ENCODE data around the gene EVC2. TPM values are rescaled to one million over a fixed set of nuclear protein-coding genes. Genes with fewer than 3 reads are reported as not detected.

Gene EVC2
- total and polyA plus RNA-seq, 10 of the 15 experiments (the other 5 are each of a cell fraction or from before 2014, with no cell fraction given) = 0.34 to 10.4 (median 5.6) TPM

DNA sequence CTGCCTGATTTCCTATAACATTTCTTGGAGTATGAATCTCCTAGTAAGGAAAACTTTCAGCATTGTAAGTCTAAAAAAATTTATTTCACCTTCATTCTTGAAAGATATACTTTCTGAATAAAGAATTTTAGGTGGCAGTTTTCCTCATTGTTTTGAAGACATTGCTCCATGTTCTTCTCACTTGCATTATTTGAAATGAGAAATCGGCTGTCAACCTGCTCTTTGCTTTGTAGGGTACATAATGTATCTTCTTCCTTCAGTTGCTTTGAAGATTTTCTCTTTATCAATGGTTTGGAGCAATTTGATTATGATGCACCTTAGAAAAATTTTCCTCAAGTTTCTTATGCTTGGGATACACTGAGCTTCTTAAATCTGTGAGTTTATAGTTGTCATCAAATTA is 120.3 kb downstream of the EVC2 start:
- ChIA-PET CTCF (no interaction called here), RAD21 (ENCODE audit: unreplicated experiment) (no interaction called here), SMC1A (ENCODE audit: uncharacterized antibody, unreplicated experiment) (interaction anchor here (1.6 to 1.7 kb wide), 2 partner anchors 10 to 12 kb away, joined by 3 to 4 read pairs; no protein-coding TSS in a partner anchor), POLR2A (no interaction called here)
- Histone ChIP-seq H3K36me3 (ENCODE audit: control insufficient read depth in 2 of 2, insufficient read depth in 2 of 2, low read length in 1 of 2) (no peaks in the 10 kb centered on the region), H3K4me3 (no peak overlapping the region), H4K20me1 (ENCODE audit: control insufficient read depth, insufficient read depth) (no peaks in the 10 kb centered on the region), H3K79me2 (ENCODE audit: control insufficient read depth, insufficient read depth, low read length) (no peaks in the 10 kb centered on the region), H3K27ac (ENCODE audit: control insufficient read depth, insufficient read depth) (no peak overlapping the region), H3K9me3 (replicated peaks; ENCODE audit: control insufficient read depth, insufficient read depth, low read length) (no peaks in the 10 kb centered on the region), H3K9ac (ENCODE audit: control insufficient read depth, insufficient read depth, low read length) (no peak overlapping the region), H3K4me2 (ENCODE audit: control insufficient read depth, insufficient read depth) (no peak overlapping the region), H3K4me1 (ENCODE audit: control insufficient read depth, insufficient read depth, low read length) (no peaks in the 10 kb centered on the region), H3K27me3 (replicated peaks in 1 of 2; ENCODE audit: control insufficient read depth in 2 of 2, insufficient read depth in 2 of 2, low read length in 1 of 2) (no peaks in the 10 kb centered on the region), H2AFZ (ENCODE audit: control insufficient read depth, low read depth, low read length) (no peak overlapping the region)
- ATAC-seq (no peak), DNase-seq (ENCODE audit: low read depth, low spot score) (no peak), FAIRE-seq (no peak)
- TF ChIP-seq ZBED1 (IDR thresholded peaks at IDR 0.05; ENCODE audit: borderline replicate concordance) = no peak
- 7% methylated on average over 1 of the region's 1 CpG for WGBS (ENCODE audit: insufficient coverage, insufficient replicate concordance, low lambda C conversion rate, missing lambda C conversion rate)
- in situ Hi-C loops (cut with MboI) = no loop called here
- no TSS peak for BruUV-seq (replicated peaks)
- intact Hi-C loops (cut with micrococcal nuclease; ENCODE audit: unreplicated experiment) = no loop called here

DNA sequence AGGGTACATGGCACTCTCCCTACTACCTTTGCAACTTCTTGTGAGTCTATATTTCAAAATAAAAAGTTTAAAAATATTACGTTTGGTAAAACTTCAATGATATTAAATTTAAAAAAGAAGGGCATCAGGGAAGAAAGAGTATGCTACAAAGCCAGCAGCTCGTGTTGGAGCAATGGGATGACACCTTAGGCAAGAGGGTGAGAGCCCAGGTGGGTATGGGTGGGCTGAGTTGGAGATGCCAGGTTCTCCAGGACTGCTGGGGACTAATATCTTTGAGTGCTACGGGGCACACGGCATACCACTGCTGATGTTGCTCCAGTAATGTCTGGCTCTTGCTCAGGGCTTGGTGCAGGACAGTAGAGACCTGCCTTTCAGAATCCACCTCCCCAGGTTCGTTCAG is 132.4 kb downstream of the EVC2 start:
- intact Hi-C loops (cut with micrococcal nuclease; ENCODE audit: unreplicated experiment) = no loop called here
- no peaks in the 10 kb centered on the region; the same call in 2 of the 3 replicates for H3K9me3 ChIP-seq (replicated peaks; ENCODE audit: control insufficient read depth, insufficient read depth, low read length)
- H3K4me2 ChIP-seq (ENCODE audit: control insufficient read depth, insufficient read depth) = no peak overlapping the region
- no peaks in the 10 kb centered on the region for H4K20me1 ChIP-seq (ENCODE audit: control insufficient read depth, insufficient read depth)
- H3K9ac ChIP-seq (ENCODE audit: control insufficient read depth, insufficient read depth, low read length) = no peak overlapping the region
- in situ Hi-C loops (cut with MboI) = no loop called here
- WGBS (ENCODE audit: insufficient coverage, insufficient replicate concordance, low lambda C conversion rate, missing lambda C conversion rate) = 0% methylated on average over 5 of the region's 5 CpGs
- H3K4me1 ChIP-seq (ENCODE audit: control insufficient read depth, insufficient read depth, low read length) = no peaks in the 10 kb centered on the region
- no peak overlapping the region for H2AFZ ChIP-seq (ENCODE audit: control insufficient read depth, low read depth, low read length)
- H3K79me2 ChIP-seq (ENCODE audit: control insufficient read depth, insufficient read depth, low read length) = no peaks in the 10 kb centered on the region
- DNase-seq (ENCODE audit: low read depth, low spot score) (no peak), FAIRE-seq (no peak), ATAC-seq (no peak)
- ChIA-PET SMC1A (ENCODE audit: uncharacterized antibody, unreplicated experiment) (no interaction called here), POLR2A (no interaction called here), RAD21 (ENCODE audit: unreplicated experiment) (no interaction called here), CTCF (no interaction called here)
- H3K27ac ChIP-seq (ENCODE audit: control insufficient read depth, insufficient read depth) = no peak overlapping the region
- BruUV-seq (replicated peaks) = no TSS peak
- no peaks in the 10 kb centered on the region for H3K27me3 ChIP-seq (replicated peaks in 1 of 2; ENCODE audit: control insufficient read depth in 2 of 2, insufficient read depth in 2 of 2, low read length in 1 of 2)
- no peak overlapping the region for H3K4me3 ChIP-seq
- no peaks in the 10 kb centered on the region; a peak in 1 of 4 replicates for H3K36me3 ChIP-seq (ENCODE audit: control insufficient read depth in 2 of 2, insufficient read depth in 2 of 2, low read length in 1 of 2)
- TF ChIP-seq CHD1 (IDR thresholded peaks at IDR 0.05; ENCODE audit: low read depth, low read length) = no peak
- no peak for TF ChIP-seq SIX5 (IDR thresholded peaks at IDR 0.05; ENCODE audit: low read depth, low read length, severe bottlenecking)
- TF ChIP-seq ZNF24 (IDR thresholded peaks at IDR 0.05) = no peak
- TF ChIP-seq TAF1 (IDR thresholded peaks at IDR 0.05; ENCODE audit: borderline replicate concordance, low read depth, low read length) = no peak
- TF ChIP-seq MTA3 (IDR thresholded peaks at IDR 0.05; ENCODE audit: borderline replicate concordance, low read length) = no peak
- TF ChIP-seq BHLHE40 (IDR thresholded peaks at IDR 0.05; ENCODE audit: borderline replicate concordance in 1 of 2, low read depth in 2 of 2, low read length in 1 of 2) = no peak
- no peak for TF ChIP-seq SMC3 (IDR thresholded peaks at IDR 0.05; ENCODE audit: borderline replicate concordance, low read length)
- TF ChIP-seq, protein P1, sequence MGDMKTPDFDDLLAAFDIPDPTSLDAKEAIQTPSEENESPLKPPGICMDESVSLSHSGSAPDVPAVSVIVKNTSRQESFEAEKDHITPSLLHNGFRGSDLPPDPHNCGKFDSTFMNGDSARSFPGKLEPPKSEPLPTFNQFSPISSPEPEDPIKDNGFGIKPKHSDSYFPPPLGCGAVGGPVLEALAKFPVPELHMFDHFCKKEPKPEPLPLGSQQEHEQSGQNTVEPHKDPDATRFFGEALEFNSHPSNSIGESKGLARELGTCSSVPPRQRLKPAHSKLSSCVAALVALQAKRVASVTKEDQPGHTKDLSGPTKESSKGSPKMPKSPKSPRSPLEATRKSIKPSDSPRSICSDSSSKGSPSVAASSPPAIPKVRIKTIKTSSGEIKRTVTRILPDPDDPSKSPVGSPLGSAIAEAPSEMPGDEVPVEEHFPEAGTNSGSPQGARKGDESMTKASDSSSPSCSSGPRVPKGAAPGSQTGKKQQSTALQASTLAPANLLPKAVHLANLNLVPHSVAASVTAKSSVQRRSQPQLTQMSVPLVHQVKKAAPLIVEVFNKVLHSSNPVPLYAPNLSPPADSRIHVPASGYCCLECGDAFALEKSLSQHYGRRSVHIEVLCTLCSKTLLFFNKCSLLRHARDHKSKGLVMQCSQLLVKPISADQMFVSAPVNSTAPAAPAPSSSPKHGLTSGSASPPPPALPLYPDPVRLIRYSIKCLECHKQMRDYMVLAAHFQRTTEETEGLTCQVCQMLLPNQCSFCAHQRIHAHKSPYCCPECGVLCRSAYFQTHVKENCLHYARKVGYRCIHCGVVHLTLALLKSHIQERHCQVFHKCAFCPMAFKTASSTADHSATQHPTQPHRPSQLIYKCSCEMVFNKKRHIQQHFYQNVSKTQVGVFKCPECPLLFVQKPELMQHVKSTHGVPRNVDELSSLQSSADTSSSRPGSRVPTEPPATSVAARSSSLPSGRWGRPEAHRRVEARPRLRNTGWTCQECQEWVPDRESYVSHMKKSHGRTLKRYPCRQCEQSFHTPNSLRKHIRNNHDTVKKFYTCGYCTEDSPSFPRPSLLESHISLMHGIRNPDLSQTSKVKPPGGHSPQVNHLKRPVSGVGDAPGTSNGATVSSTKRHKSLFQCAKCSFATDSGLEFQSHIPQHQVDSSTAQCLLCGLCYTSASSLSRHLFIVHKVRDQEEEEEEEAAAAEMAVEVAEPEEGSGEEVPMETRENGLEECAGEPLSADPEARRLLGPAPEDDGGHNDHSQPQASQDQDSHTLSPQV (IDR thresholded peaks at IDR 0.05) = no peak
- TF ChIP-seq, protein P2, sequence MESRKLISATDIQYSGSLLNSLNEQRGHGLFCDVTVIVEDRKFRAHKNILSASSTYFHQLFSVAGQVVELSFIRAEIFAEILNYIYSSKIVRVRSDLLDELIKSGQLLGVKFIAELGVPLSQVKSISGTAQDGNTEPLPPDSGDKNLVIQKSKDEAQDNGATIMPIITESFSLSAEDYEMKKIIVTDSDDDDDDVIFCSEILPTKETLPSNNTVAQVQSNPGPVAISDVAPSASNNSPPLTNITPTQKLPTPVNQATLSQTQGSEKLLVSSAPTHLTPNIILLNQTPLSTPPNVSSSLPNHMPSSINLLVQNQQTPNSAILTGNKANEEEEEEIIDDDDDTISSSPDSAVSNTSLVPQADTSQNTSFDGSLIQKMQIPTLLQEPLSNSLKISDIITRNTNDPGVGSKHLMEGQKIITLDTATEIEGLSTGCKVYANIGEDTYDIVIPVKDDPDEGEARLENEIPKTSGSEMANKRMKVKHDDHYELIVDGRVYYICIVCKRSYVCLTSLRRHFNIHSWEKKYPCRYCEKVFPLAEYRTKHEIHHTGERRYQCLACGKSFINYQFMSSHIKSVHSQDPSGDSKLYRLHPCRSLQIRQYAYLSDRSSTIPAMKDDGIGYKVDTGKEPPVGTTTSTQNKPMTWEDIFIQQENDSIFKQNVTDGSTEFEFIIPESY (IDR thresholded peaks at IDR 0.05) = no peak
- TF ChIP-seq KAT2A (conservative IDR thresholded peaks at IDR 0.05; ENCODE audit: control insufficient read depth, low read depth, low read length) = no peak

Data from GM12878 (cell line).